Measurements from ENCODE around the gene OR52E8. TPM values are rescaled to one million over a fixed set of nuclear protein-coding genes. Genes with fewer than 3 reads are reported as not detected.

The OR52E8 gene
- polyA plus RNA-seq, 1 experiment = not detected

DNA sequence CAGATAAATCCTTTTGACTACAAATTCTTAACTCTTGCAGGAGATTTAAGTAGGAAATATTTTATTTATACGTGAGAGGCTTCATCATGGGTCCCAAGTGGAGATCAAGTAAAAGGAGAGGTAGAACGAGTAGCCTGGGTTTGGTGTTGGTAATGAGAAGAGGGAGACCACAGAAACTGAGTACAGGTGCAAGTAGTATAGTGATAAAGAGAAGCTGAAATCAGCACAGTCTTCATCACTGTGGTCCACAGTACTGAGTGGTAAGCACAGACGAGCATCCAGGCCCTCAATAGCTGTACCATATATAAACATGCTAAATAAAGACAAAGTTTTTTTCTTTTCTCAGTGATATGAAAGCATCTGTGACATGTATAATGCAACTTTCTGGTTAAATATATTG lies 29.7 kb upstream of the OR52E8 start:
- ChIA-PET POLR2A (no interaction called here), CTCF (no interaction called here)

GRCh38 chr11:5881756-5882155 lies 24.3 kb upstream of the OR52E8 start:
- H3K4me3 ChIP-seq (ENCODE audit: low read depth, low read length) = no peak overlapping the region
- no peaks in the 10 kb centered on the region for H3K36me3 ChIP-seq (ENCODE audit: control insufficient read depth, insufficient read depth, low read length)
- H3K27me3 ChIP-seq (ENCODE audit: control insufficient read depth, insufficient read depth, low read length) = no peaks in the 10 kb centered on the region
- ChIA-PET POLR2A (no interaction called here), CTCF (interaction anchor here (1.6 kb wide), 1 partner anchor 9 kb away, joined by 8 read pairs; no protein-coding TSS in a partner anchor)
- TF ChIP-seq CTCF (IDR thresholded peaks at IDR 0.05; ENCODE audit: insufficient read depth, low read depth, low read length) = no peak
- no peak for DNase-seq (ENCODE audit: low read depth)

More for the DNA sequence above, 29.7 kb upstream of the OR52E8 start:
- no peak for TF ChIP-seq CTCF (IDR thresholded peaks at IDR 0.05; ENCODE audit: insufficient read depth, low read depth, low read length)
- Histone ChIP-seq H3K4me3 (ENCODE audit: low read depth, low read length) (no peak overlapping the region), H3K27me3 (ENCODE audit: control insufficient read depth, insufficient read depth, low read length) (no peaks in the 10 kb centered on the region), H3K36me3 (ENCODE audit: control insufficient read depth, insufficient read depth, low read length) (no peaks in the 10 kb centered on the region)
- DNase-seq (ENCODE audit: low read depth) = no peak

DNA sequence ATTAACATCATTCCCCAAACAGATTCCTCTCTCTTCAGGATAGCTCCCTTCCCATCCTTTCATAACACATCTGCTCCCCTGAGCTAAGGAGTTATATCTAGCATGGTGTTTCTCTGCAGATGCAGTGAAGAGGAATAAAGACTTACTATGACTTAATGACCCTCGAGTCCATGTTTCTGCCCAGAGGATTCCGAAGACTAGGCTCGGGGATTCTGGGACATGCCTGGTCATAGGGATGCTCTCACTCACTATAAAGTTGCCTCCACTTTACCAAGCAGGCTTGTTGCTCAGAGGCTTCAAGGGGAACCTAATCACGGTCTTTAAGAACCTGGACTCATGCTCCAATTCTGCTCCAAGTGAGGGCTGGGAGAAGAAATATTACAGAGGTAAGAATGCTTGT lies 22.8 kb upstream of the OR52E8 start, which contains the start of gene OR52E4:
Gene OR52E4, plus strand, starts transcription at position 301 of the 400 bp plus-strand sequence. CDS start 3,664 bp downstream, outside the sequence.
- POLR2A ChIA-PET = no interaction called here
- no peak within 1 kb of the TSS for H3K4me3 ChIP-seq (ENCODE audit: low read depth, low read length)
- no peak for TF ChIP-seq CTCF (IDR thresholded peaks at IDR 0.05; ENCODE audit: insufficient read depth, low read depth, low read length)
- H3K36me3 ChIP-seq (ENCODE audit: control insufficient read depth, insufficient read depth, low read length) = no peaks in the 10 kb centered on the region
- no peaks in the 10 kb centered on the region for H3K27me3 ChIP-seq (ENCODE audit: control insufficient read depth, insufficient read depth, low read length)
- no peak for DNase-seq (ENCODE audit: low read depth)
- CTCF ChIA-PET = no interaction called here

DNA sequence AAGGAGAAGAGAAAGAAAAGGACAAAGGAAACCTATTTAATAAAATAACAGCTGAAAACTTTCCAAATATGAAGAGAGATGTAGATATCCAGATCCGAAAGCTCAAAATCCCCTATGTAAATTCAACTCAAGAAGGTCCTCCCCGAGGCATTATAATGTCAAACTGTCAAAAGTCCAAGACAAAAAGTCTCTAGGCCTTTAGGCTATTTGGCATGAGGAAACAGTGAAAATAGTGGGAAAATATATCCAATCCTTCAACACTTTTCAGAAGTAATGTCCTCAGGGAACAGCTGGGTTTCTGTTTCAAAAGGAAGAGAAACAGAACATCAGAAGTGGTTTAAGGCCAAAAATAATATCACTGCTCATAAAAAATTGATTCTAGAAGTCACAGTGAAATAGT lies 21.1 kb upstream of the OR52E8 start:
- POLR2A ChIA-PET = no interaction called here
- DNase-seq (ENCODE audit: low read depth) = no peak
- CTCF ChIA-PET = no interaction called here

GRCh38 chr11:5865826-5866225 lies 8.3 kb upstream of the OR52E8 start:
- TF ChIP-seq CTCF (IDR thresholded peaks at IDR 0.05; ENCODE audit: insufficient read depth, low read depth, low read length) = no peak
- H3K4me3 ChIP-seq (ENCODE audit: low read depth, low read length) = no peak overlapping the region
- H3K27me3 ChIP-seq (ENCODE audit: control insufficient read depth, insufficient read depth, low read length) = no peaks in the 10 kb centered on the region
- POLR2A ChIA-PET = no interaction called here
- no peak for DNase-seq (ENCODE audit: low read depth)
- CTCF ChIA-PET = interaction anchor here (0.7 kb wide), 1 partner anchor 776 kb away, joined by 3 read pairs; no protein-coding TSS in a partner anchor
- H3K36me3 ChIP-seq (ENCODE audit: control insufficient read depth, insufficient read depth, low read length) = no peaks in the 10 kb centered on the region

More for the DNA sequence above, 21.1 kb upstream of the OR52E8 start:
- TF ChIP-seq CTCF (IDR thresholded peaks at IDR 0.05; ENCODE audit: insufficient read depth, low read depth, low read length) = no peak
- Histone ChIP-seq H3K36me3 (ENCODE audit: control insufficient read depth, insufficient read depth, low read length) (no peaks in the 10 kb centered on the region), H3K27me3 (ENCODE audit: control insufficient read depth, insufficient read depth, low read length) (no peaks in the 10 kb centered on the region), H3K4me3 (ENCODE audit: low read depth, low read length) (no peak overlapping the region)

All from BJ (cell line).